Activated gamma-delta T cell treated with anti-CD3 and anti-CD28 coated beads, Interleukin-2, amount 50 U/mL, for 16 hours (primary cell): Measurements from ENCODE around the gene IRF5.

ENCODE experiments used
- DNase-seq: peaks from one replicate; pipeline ENCODE4 v3.0.0-alpha.2; 2020; ENCODE audit warnings: low read depth

Gene IRF5, protein sequence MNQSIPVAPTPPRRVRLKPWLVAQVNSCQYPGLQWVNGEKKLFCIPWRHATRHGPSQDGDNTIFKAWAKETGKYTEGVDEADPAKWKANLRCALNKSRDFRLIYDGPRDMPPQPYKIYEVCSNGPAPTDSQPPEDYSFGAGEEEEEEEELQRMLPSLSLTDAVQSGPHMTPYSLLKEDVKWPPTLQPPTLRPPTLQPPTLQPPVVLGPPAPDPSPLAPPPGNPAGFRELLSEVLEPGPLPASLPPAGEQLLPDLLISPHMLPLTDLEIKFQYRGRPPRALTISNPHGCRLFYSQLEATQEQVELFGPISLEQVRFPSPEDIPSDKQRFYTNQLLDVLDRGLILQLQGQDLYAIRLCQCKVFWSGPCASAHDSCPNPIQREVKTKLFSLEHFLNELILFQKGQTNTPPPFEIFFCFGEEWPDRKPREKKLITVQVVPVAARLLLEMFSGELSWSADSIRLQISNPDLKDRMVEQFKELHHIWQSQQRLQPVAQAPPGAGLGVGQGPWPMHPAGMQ

DNA sequence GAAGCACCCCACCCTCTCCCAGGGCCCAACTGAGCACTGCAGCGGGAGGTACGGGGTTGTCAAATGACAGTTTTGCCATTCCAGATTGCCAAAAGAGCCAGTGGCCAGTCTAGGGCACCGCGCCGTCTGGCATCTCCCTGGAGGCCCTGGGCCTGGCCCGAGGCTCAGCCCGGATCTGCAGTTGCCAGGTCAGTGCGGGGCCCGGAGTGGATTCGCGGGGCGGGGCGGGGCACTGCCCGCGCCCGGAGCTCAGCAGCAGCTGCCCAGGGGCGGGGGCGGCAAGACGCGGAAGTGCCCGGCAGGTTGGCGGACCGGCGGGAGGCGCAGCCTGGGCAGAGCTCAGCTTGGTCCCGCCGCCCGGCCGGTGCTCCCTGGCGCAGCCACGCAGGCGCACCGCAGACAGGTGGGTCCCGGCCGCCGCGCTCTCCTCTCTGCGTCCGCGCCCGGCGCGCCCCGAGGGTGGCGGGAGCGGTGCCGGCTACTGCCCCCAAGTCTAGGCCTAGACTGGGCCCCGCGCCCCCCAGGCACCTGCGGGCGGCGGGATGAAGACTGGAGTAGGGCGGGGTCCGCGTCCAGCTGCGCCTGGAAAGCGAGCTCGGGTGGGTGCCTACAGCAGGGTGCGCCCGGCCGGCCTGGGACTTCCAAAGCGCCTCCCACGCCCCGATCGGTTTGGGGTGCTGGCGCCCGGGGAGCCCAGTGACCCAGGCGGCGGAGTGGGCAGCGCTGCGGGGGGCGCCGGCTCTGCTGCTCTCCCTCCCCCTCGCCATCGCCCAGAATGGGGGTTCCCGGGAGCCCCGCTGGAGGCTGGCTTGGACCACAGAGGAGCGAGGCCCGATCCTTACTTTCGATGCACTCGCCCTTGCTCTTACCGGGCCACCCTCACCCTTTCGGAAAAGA lies at the start of gene IRF5:
TSS of gene IRF5 (plus strand) at position 281 of the 897 bp plus-strand sequence. CDS start 4,155 bp downstream, outside the sequence.
- DNase-seq, result no peak

DNA sequence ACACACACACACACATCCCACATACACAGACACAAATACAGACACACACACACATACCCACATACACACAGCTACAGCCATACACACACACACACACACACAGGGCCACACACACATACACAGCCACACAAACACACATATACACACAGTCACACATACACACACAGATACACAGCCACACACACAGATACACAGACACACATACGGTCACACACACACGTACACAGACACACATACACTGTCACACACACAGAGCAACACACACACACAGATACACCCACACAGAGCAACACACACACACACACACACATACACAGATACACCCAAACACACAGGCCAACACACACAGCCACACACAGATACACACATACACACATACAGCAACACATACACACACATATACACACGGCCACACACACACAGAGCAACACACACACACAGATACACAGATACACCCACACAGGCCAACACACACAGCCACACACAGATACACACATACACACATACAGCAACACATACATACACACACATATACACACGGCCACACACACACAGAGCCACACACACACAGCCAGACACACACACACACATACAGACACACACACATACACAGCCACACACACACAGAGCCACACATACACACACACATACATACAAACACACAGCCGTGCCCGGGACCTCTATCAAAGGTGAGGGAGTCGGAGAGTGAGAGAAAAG lies 49.5 kb upstream of the IRF5 start:
- DNase-seq, result no peak

DNA sequence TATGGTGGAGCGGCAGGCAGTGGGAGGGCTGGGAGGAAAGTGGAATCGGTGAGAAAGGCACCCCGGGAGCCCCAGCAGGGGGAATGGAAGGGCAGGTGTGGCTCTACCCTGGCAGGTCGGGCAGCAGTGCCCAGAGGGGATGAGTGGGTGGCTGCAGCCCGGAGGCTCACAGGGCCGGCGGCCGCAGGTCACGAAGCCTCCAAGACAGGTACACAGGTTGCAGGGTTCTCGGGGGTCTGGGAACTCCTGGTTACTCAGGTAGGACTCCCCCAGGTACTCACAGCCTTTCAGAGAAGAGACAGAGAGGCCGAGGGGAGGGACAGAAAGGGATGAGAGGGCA lies 49.0 kb upstream of the IRF5 start:
- no peak for DNase-seq

DNA sequence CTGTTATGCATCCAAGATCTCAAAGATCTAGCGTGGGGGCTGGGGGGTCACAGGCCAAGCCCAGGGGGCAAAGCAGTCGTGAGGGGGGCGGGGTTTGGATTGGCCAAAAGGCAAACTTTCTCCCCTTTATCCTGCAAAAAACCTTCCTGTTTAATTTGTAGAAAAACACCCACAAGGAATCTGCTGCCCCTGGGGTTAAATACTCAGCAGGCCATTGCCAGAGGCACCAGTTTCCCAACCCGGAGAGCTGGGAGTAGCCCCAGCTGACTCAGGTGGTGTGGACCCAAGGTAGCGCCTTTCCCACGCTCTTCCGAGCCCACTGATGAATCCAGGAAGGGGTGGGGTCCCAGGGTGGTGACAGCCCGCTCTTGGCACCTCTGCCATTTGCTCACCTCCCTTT lies 48.6 kb upstream of the IRF5 start:
- DNase-seq, result no peak

DNA sequence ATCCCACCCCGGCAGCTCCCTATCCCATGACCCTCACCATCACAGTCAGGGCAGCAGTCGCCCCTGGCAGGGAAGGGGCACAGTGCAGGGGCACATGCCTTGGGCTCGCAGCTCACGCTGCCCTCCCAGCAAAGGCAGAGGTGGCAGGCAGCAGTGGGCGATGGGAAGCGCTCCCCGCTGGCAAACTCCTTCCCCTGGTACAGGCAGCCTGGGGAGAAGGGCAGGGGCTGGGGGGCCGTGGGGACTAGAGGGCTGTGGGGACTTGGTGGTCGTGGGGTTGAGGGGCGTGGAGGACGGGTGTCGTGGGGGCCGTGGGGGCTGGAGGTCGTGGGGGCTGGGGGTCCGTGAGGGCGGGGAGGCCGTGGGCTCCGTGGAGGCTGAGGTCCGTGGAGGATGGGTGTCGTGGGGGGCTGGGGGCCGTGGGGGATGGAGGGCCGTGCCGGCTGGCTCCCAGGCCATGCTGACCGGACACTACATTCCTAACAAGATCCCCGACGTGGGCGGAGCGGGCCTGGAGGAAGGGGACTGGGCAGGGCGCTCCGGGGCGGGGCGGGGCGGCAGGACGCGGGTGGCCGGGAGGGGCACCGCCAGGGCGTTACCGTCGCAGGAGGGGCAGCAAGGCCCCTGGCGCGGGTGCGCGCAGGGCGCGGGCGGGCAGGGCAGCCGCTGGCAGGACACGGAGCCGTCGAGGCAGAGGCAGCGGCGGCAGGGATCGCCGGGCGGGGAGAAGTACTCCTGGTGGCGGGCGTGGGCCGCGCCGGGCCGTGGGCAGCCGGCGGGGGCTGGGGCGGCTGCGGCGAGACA lies 47.2 kb upstream of the IRF5 start:
- DNase-seq, result no peak

DNA sequence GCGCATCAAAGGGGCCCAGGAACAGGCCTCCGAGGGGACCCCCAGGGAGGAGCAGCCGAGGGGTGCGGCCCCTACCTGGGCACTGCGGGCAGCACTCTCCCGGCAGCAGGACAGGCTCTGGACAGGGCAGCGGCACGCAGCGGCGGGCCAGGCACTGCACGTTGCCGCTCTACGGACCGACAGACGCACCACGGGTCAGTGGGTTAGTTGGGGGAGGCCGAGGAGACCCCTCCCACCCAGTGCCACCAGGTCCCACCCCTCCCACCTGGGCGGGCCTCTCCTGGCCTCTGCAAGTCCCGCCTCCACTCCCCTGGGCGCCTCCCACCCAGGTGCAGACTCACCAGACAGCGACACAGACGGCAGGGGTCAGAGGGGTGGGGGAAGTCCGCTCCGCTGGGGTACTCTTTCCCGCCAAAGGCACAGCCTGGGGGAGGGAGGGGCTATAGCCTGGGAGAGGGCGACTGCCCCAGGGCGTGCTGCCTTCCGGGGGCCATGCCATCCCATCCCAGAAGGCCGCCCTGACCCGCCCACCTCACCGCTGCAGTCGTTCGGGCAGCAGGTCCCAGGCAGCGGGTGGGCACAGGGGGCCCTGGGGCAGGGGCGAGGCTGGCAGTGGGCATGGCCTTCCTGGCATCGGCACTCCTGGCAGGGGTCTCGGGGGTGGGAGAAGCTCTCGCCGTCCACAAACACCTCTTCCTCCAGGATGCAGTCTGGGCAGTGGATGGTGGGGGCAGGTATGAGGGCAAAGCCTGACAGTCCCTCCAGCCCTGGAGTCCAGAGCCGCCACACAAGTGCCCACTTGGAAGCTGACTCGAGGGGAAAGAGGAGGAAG lies 46.4 kb upstream of the IRF5 start:
- no peak for DNase-seq

DNA sequence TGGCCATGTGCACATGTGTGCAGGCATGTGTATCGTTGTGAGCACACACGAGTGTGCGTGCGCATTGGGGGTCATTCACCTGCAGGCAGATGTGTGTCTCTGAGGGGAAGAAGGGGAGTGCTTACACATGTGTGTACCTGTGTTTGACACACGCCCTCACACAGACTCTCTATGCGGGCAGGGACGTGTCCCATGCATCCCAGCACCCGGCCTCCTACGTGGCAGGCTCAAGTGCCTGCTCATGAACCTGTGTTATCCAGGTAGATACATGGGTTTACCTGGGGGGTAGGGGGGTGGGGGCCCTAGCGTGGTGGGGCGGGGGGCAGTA lies 45.8 kb upstream of the IRF5 start:
- DNase-seq, result no peak

DNA sequence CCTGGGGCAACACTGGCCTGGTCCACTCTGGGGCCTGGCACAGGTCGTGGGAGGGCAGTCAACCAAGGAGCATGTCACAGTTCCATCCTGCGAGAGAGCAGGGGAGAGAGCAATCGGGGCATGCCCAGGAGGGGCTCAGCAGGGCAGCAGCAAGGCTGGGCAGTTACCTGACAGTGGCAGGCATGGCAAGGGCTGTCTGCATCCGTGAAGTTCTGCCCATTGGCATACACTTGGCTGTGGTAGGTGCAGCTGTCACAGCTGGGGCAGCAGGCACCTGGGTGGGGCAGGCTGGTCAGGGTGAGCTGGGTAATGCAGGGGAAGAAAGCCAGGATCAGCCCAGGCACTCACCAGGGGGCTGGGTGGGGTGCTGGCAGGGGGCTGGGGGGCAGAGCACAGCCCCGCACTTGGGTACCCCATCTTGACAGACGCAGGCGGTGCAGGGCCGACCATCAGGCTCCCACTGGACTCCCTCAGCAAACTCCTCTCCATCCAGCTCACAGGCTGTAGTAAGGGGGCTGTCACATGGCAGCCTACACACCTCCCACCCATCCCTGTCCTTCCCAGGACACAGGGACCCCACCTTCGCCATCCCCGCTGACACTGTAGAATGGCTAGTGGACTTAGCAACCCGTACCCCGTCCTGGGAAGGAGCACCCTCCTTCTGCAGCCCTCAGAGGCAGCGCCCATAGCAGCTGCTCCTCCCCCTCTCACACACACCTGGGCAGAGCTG lies 45.0 kb upstream of the IRF5 start:
- no peak for DNase-seq

DNA sequence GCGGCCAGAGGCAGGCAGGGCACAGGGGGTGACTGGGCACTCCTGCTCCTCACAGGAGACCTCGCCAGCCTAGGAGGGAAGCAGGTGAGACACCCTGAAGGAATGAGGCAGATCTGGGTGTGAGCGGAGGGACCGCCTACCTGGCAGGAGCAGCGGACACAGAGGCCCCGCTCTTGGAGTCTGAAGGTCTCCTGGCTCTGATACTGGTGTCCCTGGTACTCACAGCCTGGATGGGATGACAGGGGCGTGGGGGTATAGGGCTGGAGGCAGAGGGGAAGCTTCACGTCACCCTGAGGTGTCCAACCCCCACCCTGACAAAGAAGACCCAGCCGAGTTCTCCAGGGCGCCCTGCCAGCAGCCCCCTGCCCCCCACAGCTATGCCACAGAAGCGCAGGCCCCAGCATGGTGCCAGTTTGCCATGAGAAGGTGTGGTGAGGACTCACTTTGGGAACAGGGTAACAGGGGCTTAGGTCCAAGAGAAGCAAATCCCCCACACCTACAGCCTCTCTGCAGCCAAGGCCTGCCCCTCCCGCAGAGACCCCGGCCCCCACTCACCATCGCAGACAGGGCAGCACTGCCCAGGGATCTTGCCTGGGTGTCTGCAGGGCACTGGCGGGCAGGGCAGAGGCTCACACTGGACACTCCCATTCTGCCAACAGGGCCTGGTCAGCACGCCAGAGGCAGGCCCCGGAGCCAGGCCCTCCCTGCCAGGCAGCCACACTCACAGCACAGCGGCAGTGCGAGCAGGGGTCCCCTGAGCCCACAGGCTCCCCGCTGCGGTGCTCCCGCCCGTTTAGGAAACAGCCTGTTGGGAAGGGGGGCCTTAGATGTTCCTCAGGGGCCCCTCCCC lies 44.3 kb upstream of the IRF5 start:
- no peak for DNase-seq

DNA sequence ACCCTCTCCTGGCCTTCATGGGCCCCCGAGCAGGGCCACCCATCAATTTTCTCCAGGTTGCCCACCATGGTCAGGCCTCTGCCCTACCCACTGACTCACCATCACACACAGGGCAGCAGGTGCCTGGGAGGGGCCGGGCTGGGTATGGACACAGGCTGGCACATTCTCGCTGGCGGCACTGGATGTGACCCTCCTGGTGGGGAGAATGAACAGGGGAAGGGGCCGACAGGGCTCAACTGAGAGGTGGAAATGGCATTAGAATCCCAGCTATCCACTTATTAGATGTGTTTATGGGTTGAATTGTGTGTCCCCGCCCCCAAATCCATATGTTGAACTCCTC lies 43.7 kb upstream of the IRF5 start:
- DNase-seq, result no peak

DNA sequence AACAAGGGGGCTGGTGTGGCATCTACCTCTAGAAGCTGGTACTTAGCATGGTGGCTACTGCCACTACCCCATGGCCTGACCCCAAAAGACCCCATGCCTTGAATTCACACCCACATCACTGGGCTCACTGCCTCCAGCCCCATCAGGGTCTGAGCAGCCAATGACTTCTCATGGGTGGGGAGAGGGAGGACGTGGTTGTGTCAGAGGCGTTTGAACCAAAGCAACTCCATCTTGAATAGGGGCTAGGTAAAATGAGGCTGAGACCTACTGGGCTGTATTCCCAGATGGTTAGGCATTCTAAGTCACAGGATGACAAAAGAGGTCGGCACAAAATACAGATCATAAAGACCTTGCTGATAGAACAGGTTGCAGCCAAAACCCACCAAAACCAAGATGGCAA lies 42.4 kb upstream of the IRF5 start:
- no peak for DNase-seq

DNA sequence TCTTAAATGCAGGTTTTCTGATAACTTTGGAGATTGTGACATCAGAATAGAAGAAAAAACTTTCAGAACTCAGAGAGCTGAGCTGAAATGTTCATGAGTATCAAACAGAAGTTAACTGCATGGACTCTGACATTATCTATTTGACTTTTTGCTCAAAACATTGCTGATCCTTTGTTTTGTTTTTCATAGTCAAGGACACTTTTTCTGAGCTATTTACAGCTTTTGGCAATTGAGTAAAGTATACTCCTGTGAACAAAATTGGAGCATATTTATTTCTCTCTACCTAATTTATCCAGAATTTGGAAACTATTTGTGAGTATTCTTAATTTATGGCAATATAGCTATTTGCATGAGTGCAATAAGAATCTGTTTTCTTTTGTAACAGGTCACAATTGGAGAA lies 38.3 kb upstream of the IRF5 start:
- no peak for DNase-seq

DNA sequence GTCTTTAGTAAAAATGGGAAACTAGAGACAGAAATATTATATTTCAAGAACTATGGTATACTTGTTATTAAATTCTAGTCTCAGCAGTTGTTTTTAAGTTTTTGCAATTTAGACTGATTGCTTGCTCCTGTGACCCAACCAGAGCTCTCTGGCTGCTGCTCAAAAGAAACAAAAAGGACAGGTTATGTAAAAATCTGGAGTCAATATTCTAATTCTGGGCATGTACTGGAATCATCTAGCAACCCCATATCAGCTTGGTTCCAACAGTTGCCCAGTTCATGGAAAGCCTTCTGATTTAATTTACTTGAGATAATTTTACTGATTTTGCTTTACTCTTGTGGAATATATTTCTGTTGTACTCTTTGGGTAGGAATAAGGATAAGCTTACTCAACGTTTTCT lies 37.5 kb upstream of the IRF5 start:
- no peak for DNase-seq

DNA sequence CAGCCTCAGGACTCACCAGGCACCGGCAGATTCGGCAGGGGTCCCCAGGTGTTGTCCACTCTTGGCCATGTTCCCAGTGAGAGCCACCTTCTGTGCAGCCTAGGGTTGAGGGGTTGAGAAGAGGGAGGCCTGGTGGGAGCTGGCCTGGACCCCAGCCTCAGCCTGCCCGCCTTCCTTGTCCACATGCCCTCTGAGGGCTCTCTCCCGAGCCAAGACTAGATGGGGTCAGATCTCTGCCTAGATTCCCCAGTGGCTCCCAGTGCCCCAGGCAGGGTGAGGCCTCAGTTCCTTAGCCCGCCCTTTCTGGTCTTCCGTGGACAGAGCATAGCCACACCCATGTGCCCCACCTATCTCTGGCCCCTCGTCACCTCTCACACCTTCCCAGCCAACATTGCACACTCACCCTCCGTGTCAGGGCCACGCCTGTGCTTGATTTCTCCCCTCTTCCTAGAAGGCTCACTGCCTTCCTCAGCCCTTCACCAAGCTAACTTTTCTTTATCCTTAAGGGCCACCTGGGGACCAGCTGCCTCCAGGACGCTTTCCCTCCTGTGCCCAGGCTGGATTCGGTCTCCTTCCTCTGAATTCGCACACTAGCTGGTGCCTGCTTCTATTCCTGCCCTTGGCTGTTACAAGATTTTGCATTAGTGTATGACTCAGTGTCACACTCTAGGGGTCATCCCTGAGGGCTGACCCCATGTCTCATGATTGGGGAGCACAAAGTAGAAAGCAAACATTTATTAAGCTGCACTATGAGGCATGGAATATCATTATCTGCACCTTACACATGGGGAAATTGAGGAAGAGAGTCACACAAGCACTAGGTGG lies 34.8 kb upstream of the IRF5 start:
- DNase-seq, result no peak

DNA sequence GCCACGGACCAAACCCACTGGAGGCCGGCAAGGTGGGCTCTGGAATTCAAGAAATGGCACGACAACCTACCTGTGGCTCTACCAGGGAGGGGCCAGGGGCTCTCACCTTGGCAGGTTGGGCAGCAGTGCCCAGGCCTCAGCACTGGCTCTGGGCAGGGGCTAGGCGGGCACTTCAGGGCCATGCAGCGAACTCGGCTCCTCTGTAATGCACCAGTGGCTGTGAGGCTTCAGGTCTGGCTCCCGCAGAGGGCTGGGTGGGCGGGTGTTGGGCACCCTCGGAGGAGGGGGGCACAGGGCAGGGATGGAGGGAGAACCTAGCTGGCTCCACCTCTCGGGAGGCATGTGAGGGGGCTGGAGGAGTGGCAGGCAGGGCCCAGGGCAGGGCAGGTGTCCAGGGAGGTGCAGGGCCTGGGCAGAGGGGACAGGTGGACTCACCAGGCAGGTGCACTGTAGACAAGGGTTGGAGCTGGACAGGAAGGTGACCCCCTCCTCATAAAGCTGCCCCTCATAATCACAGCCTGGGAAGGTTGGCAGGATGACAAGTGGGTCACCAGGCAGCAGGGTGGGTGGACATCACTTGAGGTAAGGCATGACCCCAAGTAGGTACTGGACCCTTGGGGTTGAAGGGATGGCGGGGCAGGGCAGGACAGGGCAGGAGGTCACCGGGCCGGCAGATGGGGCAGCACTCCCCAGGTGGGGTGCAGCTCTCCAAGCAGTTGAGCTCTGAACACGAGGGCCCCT lies 33.9 kb upstream of the IRF5 start:
- no peak for DNase-seq

DNA sequence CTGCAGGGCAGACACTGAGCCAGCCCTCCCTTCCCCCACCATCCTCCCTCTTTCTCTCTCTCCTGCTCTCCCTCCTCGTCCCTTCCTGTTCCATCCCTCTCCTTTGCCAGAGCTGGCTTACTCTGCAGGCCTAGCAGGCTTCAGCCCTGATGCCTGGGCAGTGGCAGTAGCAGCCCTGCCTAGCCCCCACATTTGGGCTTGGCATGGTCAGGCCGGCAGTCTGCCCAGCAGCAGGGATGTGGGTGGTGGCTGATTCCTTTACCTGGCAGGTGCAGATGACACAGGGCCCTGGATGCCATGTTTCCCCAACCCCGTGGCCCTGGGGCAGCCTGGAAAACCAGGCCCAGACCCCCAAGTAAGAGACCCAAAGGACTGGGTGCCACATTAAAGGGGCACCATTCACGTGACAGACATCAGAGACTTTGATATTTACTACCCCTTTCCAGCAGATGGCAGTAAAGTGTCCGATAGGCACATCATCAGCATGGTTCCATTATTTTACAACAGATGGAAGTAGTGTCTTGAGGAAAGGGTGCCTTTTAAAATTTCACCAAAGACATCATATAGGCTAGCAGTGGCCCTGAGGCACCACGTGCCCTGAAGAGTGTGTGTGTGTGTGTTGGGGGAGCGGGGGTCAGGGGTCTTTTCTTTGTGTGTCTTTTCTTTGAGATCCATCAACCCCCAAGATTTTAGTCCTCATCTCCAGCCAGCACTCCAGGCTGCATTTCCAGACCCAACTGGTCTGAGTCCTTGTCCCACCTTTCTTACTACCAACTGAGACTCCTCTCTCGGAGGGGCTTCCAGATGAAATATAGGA lies 33.1 kb upstream of the IRF5 start:
- DNase-seq, result no peak
